Erythroblast (primary cell): ENCODE measurements around the gene SELENON.

Experiments
- GATA1 ChIP-seq: IDR thresholded peaks from 2 replicates; pipeline ENCODE4 v1.6.1; 2011; ENCODE audit warnings: low read depth, mild to moderate bottlenecking, control low read depth, low read length, moderate library complexity
- POLR2A ChIP-seq: IDR thresholded peaks from 2 replicates; pipeline ENCODE4 v1.6.1; 2011; ENCODE audit warnings: mild to moderate bottlenecking, low read length

- no peak for TF ChIP-seq POLR2A
- TF ChIP-seq GATA1: no peak
These were observed 14.6 kb downstream of the SELENON start for GRCh38 chr1:25814549-25815087.
